HepG2 (cell line): ENCODE measurements around the gene EFNA3. TPM values are rescaled to one million over a fixed set of nuclear protein-coding genes. Genes with fewer than 3 reads are reported as not detected.
A peak's percentile ranks its signal among the peaks of the same experiment; 100 is the strongest.

Source experiments
- BCL6 ChIP-seq: IDR thresholded peaks from 2 replicates; pipeline ENCODE4 v1.6.1; 2016; ENCODE audit warnings: missing genetic modification reagents, missing compliant biosample characterization
- CHD4 ChIP-seq: fragments of 200-600 bp; sonication (generic); IDR thresholded peaks from 2 replicates; pipeline ENCODE4 v1.7.0; 2017; ENCODE audit warnings: mild to moderate bottlenecking, low read length, borderline replicate concordance
- HMG20A ChIP-seq: IDR thresholded peaks from 2 replicates; pipeline ENCODE4 v1.6.1; 2016; ENCODE audit warnings: borderline replicate concordance
- HNRNPUL1 ChIP-seq: fragments of 200-400 bp; formaldehyde crosslinking; IDR thresholded peaks from 2 replicates; pipeline ENCODE4 v1.6.1; 2017; ENCODE audit warnings: low read depth, mild to moderate bottlenecking, low read length, moderate library complexity
- KAT7 ChIP-seq: IDR thresholded peaks from 2 replicates; pipeline ENCODE4 v1.6.1; 2018; ENCODE audit warnings: borderline replicate concordance, missing compliant biosample characterization
- MXI1 ChIP-seq: IDR thresholded peaks from 3 replicates; pipeline ENCODE4 v1.6.1; 2012; ENCODE audit warnings: low read depth, low read length, inconsistent platforms, borderline replicate concordance
- NAIF1 ChIP-seq: sonication (generic); formaldehyde crosslinking; IDR thresholded peaks from 2 replicates; pipeline ENCODE4 v1.5.0; 2020; ENCODE audit warnings: mild to moderate bottlenecking, missing genetic modification reagents, borderline replicate concordance
- NKX3-1 ChIP-seq: sonication (generic); formaldehyde crosslinking; IDR thresholded peaks from 2 replicates; pipeline ENCODE4 v1.5.0; 2020; ENCODE audit warnings: missing genetic modification reagents
- NR2F2 ChIP-seq: IDR thresholded peaks from 2 replicates; pipeline ENCODE4 v1.6.1; 2012; ENCODE audit warnings: low read depth, inconsistent platforms, borderline replicate concordance
- PHB2 ChIP-seq: fragments of 450-650 bp; IDR thresholded peaks from 2 replicates; pipeline ENCODE4 v1.6.1; 2018; ENCODE audit not compliant: partially characterized antibody
- SP1 ChIP-seq, 2 experiments: fragments of 450-650 bp in 1 of 2; sonication (generic) in 1 of 2; formaldehyde crosslinking in 1 of 2; IDR thresholded peaks; 2 replicates each; pipeline versions ENCODE4 v1.4.0 to v1.6.1; 2016 to 2020; ENCODE audit warnings: missing genetic modification reagents in 1 of 2
- U2AF1 ChIP-seq: fragments of 200-400 bp; formaldehyde crosslinking; optimal IDR thresholded peaks from 2 replicates; pipeline ENCODE3; 2017; ENCODE audit warnings: mild to moderate bottlenecking, low read depth, low read length
- ZNF577 ChIP-seq: sonication (generic); formaldehyde crosslinking; IDR thresholded peaks from 2 replicates; pipeline ENCODE4 v1.4.0; 2020; ENCODE audit warnings: mild to moderate bottlenecking, low read depth, missing genetic modification reagents, borderline replicate concordance
- ZNF772 ChIP-seq: sonication (generic); formaldehyde crosslinking; IDR thresholded peaks from 2 replicates; pipeline ENCODE4 v1.5.0; 2020; ENCODE audit warnings: mild to moderate bottlenecking, missing genetic modification reagents
- polyA plus RNA-seq, 8 experiments: library from polyadenylated mRNA; depleted of rRNA in 3 of 8; stranded (reverse) in 7 of 8; unstranded in 1 of 8; fragments of >200 nt; fragmentation: Illumina TruSeq in 4 of 8; extraction: Trizol in 4 of 8; gene quantifications; 2 replicates each; pipeline versions ENCODE4 v1.2.1 to v1.2.3, GENCODE V29; 2011 to 2016; ENCODE audit warnings: low read depth in 4 of 8, missing spikeins in 1 of 8, mixed read lengths in 1 of 8; ENCODE audit not compliant: insufficient read depth in 1 of 8
- total RNA-seq, 5 experiments: library from RNA; depleted of rRNA; stranded (reverse); fragments of >200 nt; fragmentation: Illumina TruSeq; extraction: Trizol; gene quantifications; 2 replicates each; pipeline ENCODE4 v1.2.3, GENCODE V29; 2016; ENCODE audit warnings: low read depth in 1 of 5
- TF ChIP-seq, protein P1 (sequence below): IDR thresholded peaks from 2 replicates; pipeline ENCODE4 v1.6.1; 2016; ENCODE audit warnings: low read depth, missing genetic modification reagents, missing compliant biosample characterization
- TF ChIP-seq, protein P2 (sequence below): sonication (generic); formaldehyde crosslinking; IDR thresholded peaks from 2 replicates; pipeline ENCODE4 v1.5.0; 2020; ENCODE audit warnings: mild to moderate bottlenecking, missing genetic modification reagents
- TF ChIP-seq, protein P3 (sequence below): sonication (generic); formaldehyde crosslinking; IDR thresholded peaks from 2 replicates; pipeline ENCODE4 v1.5.0; 2020; ENCODE audit warnings: mild to moderate bottlenecking, missing genetic modification reagents, borderline replicate concordance
- TF ChIP-seq, protein P4 (sequence below): IDR thresholded peaks from 2 replicates; pipeline ENCODE4 v1.6.1; 2016; ENCODE audit warnings: low read depth, borderline replicate concordance

EFNA3 gene
- total and polyA plus RNA-seq, 2 of the 13 experiments (the other 11 are each of a cell fraction or from before 2014, with no cell fraction given), result 1.0 to 5.7 TPM

DNA sequence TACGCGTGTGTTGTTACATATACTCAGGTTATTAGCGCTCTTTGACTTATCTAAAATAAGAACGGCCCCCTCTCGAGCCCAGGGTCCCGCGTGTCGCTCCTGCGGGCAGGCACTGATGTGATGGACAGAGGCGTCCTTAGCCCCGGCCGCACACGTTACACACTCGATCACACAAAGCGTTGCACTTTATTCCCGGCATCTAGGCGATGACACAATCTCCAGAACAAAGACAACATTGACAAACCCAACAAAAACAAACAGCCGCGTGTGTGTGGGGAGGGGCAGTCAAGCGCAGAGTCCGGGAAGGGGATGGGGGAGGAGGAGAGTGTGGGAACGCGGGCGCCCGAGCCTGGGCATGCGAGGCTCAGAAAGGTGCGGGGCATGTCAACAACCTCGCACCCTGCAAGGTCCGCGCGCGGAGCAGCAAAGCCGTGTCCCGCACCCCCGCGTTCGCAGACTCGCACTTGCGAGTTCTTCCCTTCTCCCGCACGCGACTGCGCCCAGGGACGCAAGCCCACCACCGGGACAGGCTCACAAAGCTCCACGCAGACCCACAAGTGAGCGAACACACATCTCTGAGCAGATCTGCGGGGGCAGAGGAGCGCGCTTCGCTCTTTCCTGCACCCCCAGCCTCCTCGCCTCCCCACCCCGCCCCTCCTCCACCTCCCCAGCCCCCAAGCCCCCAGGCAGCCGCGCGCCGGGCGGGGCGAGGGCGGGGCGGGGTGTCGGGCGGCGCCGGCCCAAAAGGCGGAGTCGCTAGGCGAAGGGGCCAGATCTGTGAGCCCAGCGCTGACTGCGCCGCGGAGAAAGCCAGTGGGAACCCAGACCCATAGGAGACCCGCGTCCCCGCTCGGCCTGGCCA lies 48.7 kb downstream of the EFNA3 start, which contains the start of gene EFNA1 (continued):
- TF ChIP-seq, protein P1, sequence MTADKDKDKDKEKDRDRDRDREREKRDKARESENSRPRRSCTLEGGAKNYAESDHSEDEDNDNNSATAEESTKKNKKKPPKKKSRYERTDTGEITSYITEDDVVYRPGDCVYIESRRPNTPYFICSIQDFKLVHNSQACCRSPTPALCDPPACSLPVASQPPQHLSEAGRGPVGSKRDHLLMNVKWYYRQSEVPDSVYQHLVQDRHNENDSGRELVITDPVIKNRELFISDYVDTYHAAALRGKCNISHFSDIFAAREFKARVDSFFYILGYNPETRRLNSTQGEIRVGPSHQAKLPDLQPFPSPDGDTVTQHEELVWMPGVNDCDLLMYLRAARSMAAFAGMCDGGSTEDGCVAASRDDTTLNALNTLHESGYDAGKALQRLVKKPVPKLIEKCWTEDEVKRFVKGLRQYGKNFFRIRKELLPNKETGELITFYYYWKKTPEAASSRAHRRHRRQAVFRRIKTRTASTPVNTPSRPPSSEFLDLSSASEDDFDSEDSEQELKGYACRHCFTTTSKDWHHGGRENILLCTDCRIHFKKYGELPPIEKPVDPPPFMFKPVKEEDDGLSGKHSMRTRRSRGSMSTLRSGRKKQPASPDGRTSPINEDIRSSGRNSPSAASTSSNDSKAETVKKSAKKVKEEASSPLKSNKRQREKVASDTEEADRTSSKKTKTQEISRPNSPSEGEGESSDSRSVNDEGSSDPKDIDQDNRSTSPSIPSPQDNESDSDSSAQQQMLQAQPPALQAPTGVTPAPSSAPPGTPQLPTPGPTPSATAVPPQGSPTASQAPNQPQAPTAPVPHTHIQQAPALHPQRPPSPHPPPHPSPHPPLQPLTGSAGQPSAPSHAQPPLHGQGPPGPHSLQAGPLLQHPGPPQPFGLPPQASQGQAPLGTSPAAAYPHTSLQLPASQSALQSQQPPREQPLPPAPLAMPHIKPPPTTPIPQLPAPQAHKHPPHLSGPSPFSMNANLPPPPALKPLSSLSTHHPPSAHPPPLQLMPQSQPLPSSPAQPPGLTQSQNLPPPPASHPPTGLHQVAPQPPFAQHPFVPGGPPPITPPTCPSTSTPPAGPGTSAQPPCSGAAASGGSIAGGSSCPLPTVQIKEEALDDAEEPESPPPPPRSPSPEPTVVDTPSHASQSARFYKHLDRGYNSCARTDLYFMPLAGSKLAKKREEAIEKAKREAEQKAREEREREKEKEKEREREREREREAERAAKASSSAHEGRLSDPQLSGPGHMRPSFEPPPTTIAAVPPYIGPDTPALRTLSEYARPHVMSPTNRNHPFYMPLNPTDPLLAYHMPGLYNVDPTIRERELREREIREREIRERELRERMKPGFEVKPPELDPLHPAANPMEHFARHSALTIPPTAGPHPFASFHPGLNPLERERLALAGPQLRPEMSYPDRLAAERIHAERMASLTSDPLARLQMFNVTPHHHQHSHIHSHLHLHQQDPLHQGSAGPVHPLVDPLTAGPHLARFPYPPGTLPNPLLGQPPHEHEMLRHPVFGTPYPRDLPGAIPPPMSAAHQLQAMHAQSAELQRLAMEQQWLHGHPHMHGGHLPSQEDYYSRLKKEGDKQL (CRISPR knock-in tag), result peak; percentile 95
- TF ChIP-seq U2AF1 (no peak), MXI1 (peak; percentile 76; the same call in 1 of the 3 replicates), NR2F2 (no peak), HNRNPUL1 (no peak), ZNF577 (no peak), NKX3-1 (peak; percentile 78), CHD4 (0 out of 2 replicates have a peak, but pooled peaks have one; percentile 6), SP1 (IDR thresholded peaks at IDR 0.05) (no peak), SP1 (CRISPR knock-in tag; IDR thresholded peaks at IDR 0.05) (peak; percentile 51), ZNF772 (no peak), KAT7 (CRISPR knock-in tag) (no peak; the same call in 1 of the 2 replicates), PHB2 (no peak), HMG20A (CRISPR knock-in tag) (peak; percentile 91), BCL6 (CRISPR knock-in tag) (peak; percentile 92), NAIF1 (peak; percentile 92)
- TF ChIP-seq, protein P2, sequence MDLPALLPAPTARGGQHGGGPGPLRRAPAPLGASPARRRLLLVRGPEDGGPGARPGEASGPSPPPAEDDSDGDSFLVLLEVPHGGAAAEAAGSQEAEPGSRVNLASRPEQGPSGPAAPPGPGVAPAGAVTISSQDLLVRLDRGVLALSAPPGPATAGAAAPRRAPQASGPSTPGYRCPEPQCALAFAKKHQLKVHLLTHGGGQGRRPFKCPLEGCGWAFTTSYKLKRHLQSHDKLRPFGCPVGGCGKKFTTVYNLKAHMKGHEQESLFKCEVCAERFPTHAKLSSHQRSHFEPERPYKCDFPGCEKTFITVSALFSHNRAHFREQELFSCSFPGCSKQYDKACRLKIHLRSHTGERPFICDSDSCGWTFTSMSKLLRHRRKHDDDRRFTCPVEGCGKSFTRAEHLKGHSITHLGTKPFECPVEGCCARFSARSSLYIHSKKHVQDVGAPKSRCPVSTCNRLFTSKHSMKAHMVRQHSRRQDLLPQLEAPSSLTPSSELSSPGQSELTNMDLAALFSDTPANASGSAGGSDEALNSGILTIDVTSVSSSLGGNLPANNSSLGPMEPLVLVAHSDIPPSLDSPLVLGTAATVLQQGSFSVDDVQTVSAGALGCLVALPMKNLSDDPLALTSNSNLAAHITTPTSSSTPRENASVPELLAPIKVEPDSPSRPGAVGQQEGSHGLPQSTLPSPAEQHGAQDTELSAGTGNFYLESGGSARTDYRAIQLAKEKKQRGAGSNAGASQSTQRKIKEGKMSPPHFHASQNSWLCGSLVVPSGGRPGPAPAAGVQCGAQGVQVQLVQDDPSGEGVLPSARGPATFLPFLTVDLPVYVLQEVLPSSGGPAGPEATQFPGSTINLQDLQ, result no peak; the same call in 1 of the 2 replicates
- TF ChIP-seq, protein P3, sequence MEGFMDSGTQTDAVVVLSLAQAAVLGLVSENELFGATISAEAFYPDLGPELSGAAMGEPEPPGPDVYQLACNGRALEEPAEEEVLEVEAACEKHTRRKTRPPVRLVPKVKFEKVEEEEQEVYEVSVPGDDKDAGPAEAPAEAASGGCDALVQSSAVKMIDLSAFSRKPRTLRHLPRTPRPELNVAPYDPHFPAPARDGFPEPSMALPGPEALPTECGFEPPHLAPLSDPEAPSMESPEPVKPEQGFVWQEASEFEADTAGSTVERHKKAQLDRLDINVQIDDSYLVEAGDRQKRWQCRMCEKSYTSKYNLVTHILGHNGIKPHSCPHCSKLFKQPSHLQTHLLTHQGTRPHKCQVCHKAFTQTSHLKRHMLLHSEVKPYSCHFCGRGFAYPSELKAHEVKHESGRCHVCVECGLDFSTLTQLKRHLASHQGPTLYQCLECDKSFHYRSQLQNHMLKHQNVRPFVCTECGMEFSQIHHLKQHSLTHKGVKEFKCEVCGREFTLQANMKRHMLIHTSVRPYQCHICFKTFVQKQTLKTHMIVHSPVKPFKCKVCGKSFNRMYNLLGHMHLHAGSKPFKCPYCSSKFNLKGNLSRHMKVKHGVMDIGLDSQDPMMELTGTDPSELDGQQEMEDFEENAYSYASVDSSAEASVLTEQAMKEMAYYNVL, result 0 out of 2 replicates have a peak, but pooled peaks have one; percentile 22
- TF ChIP-seq, protein P4, sequence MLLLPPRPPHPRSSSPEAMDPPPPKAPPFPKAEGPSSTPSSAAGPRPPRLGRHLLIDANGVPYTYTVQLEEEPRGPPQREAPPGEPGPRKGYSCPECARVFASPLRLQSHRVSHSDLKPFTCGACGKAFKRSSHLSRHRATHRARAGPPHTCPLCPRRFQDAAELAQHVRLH (CRISPR knock-in tag), result peak; percentile 88; the same call in 1 of the 2 replicates
